ENCODE measurements around the gene COLQ. TPM values are rescaled to one million over a fixed set of nuclear protein-coding genes. Genes with fewer than 3 reads are reported as not detected.

The COLQ gene
- total RNA-seq, 1 donor from 2014 or later, result 0.72 TPM

DNA sequence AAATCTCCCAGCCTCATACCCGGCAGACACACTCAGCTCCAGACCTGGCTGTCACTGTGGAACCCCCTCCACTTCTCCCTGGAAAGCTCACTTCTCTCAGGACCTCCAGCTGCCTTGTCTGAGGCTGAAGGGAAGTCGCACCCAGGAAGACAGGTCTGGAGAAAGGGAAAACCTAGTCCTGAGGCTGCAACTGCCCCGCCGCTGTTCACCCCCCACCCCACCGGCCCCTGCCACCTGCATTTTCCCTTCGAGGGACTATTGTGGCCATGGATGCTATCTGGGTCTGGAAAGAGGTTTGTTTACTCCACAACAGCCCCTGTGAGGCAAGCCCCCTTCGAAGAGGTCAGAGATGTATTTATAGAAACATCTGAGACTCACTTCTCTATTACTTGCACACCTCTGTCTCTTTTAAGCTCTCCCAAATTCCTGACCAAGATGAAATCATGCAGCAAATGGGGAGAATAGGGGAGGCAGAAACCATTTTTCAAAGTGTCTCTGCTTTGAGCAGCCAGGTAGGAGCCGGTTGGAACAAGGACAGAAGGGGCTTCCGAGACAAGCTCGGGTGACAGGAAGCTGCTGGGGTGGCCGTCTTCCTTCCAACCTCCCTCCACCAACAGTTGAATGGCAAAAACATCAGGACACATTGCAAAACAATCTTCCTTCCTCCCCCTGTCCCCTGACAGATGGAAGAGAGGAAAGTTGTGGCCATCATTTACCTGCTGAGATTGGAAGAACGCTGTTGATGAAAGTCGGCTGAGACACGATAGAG lies 518 bp downstream of the COLQ start:
- no peak for DNase-seq (ENCODE audit: low spot score)

DNA sequence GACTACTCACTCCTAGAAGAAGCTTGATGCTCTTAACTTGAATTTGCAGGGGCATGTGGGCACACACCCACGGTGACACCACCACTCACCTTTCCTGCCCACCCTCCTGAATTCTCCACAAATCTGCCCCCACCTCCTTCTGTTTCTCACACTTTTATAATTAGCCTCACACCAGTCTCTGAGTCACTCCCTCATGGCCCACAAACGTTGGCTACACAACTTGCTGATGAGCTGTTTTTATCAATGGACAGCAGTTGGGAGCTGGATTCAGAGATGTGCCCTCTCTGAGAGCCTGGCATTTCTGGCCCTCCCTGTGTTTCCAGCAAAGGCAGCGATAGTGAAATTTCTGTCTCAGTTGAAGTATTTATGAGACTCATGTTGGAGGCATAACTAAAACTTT lies 1.3 kb downstream of the COLQ start:
- no peak for DNase-seq (ENCODE audit: low spot score)

DNA sequence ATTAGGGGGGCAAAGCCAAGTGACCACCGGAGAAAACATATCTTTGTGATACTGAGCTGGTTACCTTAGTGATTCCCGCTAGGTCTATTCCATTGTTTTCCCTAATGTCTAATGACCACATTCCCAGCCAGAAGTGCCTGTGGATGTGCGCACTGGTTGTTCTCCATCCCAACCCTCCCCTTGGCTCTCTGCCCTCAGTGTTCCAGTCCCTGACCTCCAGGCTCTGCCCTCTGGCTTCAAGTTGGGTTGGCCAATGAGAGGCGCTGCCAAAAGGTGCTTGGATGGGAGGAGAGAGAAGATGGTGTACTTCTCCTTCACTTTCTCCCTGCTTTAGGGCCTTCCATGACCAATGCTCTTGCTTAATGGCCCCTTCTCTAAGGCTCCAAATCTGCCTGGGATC lies 2.4 kb downstream of the COLQ start:
- DNase-seq (ENCODE audit: low spot score), result no peak

DNA sequence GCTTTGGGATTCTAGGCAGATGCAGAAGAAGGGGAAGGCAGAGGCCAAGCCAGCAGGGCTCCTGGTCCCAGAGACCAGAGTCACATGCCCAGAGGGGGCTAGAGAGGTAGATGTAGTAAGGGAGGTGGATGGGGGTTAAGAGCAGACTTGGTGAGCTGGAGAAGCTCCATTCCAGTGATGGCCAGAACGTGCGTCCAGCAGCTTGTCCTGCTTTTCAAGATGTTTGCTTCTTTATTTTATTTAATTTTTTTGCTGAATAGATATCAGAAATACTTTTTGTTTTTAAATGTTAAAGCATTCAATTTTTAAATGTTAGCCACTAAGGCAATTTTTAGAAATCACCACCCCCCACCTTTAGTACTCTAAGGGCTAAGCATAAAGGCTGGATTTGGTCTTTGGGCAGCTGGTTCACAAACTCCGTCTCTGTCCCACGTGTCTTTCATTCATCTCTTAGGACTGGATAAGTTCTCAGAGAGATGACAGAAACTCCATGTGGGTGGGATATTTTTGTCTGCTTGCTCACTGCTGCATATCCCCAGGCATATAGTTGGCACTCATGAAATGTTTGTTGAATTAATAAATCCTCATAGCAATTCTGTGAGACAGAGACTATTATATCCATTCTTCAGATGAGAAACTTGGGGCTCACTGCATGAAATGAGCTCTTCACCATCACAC lies 6.7 kb downstream of the COLQ start:
- no peak for DNase-seq (ENCODE audit: low spot score)

DNA sequence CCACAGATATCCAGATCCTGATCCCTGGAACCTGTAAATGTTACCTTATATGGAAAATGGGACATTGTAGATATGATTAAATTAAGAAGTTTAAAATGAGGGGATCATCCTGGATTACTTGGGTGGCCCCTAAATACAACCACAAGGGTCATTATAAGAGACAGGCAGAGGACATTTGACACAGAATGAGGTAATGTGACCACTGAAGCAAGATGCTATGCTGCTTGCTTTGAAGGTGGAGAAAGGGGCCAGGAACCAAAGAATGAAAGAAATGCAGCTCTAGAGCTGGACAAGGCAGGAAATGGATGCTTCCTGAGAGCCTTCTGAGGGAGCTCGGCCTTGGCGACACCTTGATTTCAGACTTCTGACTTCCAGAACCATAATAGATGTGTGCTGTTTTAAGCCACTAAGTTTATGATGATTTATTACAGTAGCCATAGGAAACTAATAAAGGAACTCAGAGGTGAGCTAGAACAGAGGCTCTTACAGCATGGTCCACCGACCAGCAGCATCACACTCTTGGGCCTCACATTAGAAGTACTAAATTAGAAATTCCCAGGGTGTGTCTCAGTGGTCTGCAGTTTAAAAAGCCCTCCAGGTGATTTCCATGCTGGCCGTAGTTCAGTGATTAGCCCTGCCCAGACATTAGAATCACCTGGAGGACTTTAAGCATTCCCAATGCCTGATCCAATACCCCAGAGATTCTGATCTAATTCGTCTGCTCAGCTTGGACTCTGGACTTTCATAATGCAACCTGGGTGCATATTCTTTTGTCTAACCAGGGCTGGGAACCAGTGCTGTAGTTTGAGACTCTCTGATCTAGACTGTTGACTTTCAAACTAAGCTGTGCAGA lies 7.5 kb downstream of the COLQ start:
- no peak for DNase-seq (ENCODE audit: low spot score)

DNA sequence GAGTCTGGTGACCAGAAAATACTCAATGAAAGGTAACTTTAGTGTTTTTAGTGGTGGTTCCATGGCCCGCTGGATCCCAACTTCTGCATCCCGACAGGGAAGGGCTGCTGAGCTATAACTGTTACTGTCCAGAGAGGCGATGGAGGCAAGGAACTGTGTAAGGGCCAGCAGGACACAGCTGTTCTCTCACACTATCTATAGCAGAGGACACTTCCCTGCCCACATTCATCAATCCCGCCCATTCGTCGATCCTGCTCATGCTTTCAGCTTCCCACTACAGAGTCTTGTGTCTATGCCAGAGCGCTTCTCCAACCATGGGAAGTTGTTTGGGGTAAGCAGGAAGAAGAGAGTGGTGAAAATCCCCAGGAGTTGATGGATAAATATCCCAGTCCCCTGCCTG lies 8.4 kb downstream of the COLQ start:
- DNase-seq (ENCODE audit: low spot score), result no peak

DNA sequence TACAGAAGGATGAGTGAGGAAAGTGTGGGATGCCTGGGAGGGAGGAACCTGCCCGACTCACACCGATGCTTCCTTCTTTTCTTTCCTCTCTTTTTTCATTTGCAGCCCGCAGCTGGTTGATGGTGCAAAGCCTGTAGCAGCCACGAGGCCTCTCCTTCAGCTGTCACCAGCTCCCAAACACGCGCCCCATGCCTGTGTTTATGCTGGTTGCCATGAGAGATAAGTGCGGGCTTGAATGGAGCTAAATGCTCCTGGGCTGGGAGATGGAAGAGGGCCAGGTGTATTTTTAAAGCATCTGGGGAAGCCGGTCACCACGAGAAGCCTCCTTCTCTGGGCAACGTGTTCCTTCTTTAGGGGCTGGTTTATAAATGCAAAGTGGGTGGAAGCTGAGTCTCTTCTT lies 9.3 kb downstream of the COLQ start:
- peak; percentile 92 for DNase-seq (ENCODE audit: low spot score)

DNA sequence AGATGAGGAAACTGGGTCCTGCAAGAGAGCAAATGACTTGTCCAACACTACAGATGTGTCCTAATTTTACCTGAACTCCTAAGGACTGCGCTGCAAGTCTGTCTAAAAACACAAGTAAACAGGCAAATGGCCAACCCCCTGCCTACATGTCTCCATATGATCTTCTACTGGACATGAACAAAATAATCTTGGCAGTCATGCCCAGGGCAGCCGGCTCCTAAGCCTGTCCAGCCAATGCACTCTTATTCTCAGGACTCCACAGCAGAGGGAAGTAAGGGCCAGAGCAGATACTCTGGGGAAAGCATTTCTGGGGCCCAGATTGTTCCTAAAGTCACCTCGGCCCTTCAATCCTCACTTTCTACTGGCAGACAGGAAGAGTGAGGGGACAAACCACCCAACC lies 10.3 kb downstream of the COLQ start:
- DNase-seq (ENCODE audit: low spot score), result no peak

DNA sequence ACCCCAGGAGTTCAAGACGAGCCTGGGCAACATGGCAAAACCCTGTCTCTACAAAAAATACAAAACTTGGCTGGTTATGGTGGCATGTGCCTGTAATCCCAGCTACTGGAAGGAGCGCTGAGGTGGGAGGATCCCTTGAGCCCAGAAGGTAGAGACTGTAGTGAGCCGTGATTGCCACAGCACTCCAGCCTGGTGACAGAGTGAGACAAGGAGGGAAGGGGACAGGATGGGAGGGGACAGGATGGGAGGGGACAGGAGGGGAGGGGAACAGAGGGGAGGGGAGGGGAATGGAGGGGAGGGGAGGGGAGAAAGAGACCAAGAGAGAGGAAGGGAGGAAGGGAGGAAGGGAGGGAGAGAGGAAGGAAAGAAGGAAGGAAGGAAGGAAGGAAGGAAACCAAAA lies 11.0 kb downstream of the COLQ start:
- no peak for DNase-seq (ENCODE audit: low spot score)

DNA sequence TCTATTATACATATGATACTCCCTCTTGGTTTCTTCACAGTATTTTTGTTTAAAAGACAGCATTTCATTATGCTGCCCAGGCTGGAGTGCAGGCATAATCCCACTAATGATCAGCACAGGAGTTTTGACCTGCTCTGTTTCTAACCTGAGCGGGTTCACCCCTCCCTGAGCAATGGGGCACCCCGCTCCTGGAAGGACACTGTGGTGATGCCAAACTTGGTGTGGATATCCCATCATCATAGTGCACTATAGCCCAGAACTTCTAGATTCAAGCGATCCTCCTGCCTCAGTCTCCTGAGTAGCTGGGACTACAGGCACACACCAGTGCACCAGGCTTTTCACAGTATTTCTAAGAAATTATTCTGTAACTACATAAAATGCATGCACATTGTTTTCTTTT lies 14.9 kb downstream of the COLQ start:
- DNase-seq (ENCODE audit: low spot score), result no peak

DNA sequence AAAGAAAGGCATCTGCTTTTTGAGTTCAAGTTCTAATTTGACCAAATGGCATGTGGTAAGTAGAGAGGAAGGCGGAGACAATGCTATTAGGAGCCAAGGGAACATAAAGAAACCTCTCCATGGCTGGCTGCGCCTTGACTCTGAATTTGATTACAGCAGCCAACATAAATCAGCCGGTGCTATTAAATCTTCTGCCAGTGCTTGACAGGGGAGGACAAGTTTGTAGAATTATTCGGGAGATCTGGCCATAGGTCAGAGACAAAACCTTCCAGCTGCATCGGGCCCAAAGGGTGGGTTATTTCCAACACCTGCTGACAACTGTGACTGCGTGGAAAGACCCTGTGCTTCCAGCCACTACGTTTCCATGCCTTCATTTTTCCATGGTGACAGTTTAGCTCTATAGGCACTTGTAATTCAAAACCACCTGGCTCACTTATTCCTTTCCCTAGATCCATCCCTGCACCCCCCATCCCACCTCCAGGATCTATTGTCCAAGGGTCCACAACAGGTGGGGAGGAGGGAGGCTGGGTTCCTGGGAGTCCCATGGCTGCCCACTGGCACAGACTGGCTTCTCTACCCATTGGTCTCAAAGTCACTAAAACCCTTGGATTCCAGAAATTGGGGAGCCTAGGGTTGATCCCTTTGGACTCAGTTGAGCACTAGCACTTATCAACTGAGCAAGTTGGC lies 15.9 kb downstream of the COLQ start:
- DNase-seq (ENCODE audit: low spot score), result no peak

DNA sequence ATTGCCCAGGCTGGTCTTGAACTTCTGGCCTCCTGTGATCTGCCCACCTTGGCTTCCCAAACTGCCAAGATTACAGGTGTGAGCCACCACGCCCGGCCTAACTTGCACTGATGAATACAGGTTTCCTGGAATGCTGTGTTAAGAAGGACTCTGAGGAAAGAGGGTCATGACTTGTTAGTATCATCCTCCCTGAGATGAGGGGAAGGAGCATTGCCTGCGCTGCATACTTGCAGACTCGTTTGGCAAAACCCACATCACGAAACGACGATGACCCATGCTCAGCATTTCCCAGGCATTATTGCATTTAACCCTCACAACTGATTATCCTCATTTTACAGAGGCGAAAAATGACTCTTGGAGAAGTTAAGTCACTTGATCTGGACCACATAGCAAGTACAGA lies 18.9 kb downstream of the COLQ start:
- DNase-seq (ENCODE audit: low spot score), result no peak

DNA sequence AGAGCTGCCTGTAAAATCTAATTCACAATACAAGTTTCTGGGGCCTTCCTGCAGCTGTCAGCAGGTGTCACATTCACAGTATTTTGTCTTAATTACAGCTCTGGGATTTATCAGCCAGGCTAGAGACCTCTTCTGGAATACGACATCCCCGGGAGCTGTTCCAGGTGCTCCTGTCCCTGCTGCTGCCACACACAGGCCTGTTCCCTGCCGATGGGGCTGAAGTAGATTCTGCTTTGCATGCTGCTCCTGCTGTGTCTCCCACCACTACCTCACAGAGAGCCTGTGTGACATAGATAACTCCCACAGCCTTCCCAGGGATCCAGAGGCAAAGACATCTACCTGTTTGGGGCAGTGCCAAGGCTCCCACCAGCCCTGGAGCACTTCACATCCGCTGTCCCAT lies 20.4 kb downstream of the COLQ start:
- no peak for DNase-seq (ENCODE audit: low spot score)

DNA sequence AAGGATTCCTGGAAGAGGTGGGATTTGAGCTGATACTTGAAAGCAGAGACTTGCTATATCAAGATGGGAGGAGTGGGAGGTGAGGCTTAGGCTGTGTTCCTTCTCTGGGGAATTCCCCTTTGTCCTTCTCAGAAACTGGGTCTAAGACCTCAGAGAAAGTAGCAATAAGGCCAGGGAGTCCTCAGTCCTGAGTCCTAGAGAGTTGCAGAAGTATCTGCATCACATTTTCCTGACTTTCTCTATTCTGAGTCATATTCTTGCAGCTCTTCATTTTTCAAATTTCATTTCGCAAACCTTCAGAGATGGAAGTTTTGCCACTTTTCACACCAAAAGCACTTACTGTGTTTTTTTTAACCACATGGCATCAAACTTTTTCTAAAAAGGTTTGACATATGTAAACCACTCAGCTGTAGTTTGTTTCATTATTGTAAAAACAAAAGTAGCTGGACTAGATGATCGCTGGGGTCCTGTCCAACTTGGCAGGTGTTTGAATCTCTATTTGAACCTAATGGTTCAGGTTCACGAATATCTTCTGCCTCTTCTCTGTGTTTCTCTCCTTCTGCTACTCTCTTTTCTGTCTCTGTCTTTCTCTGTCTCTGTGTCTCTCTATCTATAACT lies 21.3 kb downstream of the COLQ start:
- no peak for DNase-seq (ENCODE audit: low spot score)

DNA sequence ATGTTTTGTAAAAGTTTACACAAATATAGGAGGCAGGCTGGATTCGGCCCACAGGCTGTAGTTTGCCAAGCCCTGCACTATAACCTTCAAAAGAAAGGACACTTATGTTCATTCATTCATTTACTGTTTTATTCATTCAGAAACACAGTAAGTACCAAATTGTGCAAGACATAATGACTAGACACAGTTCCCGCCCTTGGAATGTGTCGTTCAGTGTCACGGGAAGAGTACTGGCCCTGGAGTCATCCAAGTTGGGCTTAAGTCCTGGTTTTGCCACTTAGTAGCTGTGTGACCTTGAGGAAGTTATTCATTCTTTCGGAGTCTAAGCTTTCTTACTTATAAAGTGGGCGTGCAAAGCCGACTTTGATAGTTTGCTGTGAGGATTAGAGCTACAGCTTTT lies 22.0 kb downstream of the COLQ start:
- DNase-seq (ENCODE audit: low spot score), result no peak

DNA sequence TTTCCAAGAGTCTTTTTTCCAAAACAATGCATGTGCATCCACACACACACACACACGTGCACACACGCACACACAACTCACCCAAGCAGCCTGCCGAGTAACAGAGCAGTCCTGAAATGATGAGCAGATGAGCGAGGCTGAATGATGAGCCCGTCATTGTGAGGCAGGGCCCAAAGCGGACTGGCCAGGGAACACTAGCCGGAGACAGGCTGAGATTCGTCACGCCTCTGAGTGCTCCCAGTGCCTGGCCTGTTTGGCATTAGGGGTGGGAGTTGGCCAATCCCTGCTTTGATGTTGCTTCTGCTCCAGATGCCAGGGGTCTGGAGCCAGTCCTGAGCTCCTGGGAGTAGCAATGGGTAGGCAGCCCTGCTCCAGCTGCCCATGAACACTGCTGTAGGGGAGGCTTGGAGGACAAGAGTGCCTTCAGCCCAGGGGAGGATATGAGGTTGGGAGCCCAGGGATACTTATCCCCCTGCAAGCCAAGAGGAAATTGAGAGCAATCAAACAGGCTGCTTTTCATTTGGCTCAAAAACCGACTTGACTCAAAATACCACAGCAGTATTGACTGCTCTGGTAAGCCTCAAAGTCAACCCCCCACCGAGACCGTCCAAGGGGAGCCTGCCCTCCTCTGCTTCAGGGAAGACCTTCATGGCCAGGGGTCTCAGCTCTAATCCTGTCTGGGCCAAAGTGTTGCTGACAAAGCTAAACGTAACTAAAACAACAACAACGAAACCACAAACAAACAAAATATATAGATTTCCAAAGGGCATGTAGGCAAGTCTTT lies 22.9 kb downstream of the COLQ start:
- peak; percentile 18 for DNase-seq (ENCODE audit: low spot score)

DNA sequence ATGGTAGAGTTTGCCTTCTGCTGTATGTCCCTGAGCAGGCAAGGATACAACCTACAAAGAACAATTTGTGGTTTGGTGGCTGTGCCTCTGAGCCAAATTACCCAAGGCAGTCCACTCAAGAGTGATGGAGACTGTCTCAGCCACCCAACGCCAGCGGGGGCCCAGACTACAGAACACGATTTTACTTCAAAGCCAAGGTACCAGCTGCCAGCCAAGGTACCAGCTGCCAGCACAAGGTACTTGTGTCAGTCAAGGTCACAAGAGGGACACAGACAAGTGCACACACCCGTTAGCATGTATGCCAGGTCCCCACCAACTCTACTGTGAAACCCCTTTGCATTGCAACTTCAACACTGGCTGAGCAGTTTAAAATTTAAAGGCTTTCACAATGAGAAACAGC lies 23.5 kb downstream of the COLQ start:
- no peak for DNase-seq (ENCODE audit: low spot score)

DNA sequence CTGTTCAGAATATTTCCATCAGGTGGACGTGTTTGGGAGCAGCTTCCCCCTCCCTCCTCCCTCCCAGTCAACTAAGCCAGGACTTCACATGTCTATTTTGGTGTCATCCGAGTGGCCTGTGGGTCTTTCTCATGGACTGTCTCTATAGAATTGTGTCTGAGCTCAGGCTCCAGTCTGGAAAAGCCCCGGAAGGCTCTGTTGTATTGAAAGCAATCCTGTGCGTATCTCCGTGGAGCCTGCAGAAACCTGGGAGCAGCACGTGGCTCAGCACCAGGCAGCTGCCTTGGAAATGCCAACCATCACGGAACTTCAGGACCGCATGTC lies 25.2 kb downstream of the COLQ start:
- DNase-seq (ENCODE audit: low spot score), result no peak

DNA sequence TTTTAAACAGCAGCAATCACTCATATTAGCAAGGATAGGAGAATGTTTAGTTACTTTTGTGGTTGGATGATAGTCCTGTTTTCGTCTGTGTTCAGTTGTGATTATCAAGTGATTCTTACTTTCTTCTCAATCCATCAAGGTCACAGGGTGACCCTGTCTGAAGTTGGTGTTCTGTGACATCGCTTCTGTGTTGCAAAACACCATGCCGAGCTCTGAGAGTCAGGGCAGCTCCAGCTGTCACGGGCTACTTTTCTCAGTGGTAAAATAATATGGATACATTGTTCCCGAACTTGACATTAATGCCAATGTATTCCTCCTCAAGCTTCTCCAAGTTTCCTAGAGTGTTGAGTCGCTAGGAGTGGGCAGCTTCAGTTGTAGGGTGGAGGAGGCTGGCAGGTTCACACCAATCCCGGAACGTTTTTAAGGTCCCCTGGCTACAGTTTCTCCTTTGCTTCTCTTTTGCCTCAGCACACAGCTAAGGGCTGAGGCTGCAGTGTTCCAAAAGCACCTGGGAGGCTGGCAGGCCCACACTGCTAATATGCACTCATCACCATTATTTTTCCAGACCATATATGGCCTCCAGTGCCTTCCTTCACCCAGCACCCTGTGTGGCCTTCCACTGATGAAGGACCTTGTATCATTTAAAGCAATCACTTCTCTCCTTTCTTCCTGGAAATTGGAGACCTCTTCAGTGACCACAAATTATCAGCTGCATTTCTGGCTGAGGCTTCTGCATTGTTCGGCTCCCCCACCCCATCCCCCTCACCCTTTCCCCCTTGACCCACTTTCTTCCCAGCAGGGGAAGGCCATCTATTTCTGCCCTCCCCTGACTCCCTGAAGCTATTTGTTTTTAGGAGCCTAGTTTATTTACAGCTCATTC lies 25.8 kb downstream of the COLQ start:
- DNase-seq (ENCODE audit: low spot score), result no peak

DNA sequence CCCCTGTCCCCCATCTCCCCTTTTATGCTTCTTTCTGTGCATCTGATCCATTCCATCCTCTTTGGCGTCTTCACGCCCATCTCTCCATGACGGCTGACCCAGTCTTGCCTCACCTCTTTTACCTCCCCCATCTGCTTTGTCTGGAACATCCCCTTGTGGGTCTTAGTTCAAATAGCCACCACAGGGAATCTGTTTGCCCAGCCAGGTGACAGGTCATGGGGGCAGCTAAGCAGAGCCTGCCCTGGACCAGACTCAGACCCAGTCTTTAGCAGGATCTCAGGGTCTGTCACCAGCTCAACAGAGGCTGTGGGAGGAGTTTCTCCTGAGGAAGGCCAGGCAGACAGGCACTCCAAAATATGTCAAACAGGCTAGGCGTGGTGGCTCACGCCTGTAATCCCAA lies 28.1 kb downstream of the COLQ start:
- DNase-seq (ENCODE audit: low spot score), result no peak
